MM.1S (cell line): Measurements from ENCODE around the gene LY86.

Experiments
- DNase-seq: peaks from one replicate; pipeline ENCODE4 v3.0.0-alpha.2; 2015
- H2AFZ ChIP-seq: fragments of 300-600 bp; sonication (generic); 2 replicates; pipeline ENCODE4 v1.6.0; 2016; ENCODE audit warnings: antibody characterized with exemption, low read length
- H3F3A ChIP-seq: fragments of 300-600 bp; sonication (generic); 2 replicates; pipeline ENCODE4 v1.6.1; 2016; ENCODE audit warnings: mild to moderate bottlenecking, antibody characterized with exemption, low read length, moderate library complexity, mixed read lengths; ENCODE audit not compliant: insufficient read depth
- H3K27ac ChIP-seq: fragments of 300-600 bp; sonication (generic); 2 replicates; pipeline ENCODE4 v1.5.1; 2016; ENCODE audit warnings: mild to moderate bottlenecking, low read length
- H3K27me3 ChIP-seq: fragments of 300-600 bp; sonication (generic); replicated peaks from 2 replicates; pipeline ENCODE4 v1.6.0; 2016; ENCODE audit warnings: low read length; ENCODE audit not compliant: insufficient read depth
- H3K36me3 ChIP-seq: fragments of 300-600 bp; sonication (generic); replicated peaks from 2 replicates; pipeline ENCODE4 v1.6.1; 2016; ENCODE audit warnings: mild to moderate bottlenecking, low read length, mixed read lengths; ENCODE audit not compliant: insufficient read depth
- H3K4me1 ChIP-seq: fragments of 300-600 bp; sonication (generic); 2 replicates; pipeline ENCODE4 v1.6.1; 2016; ENCODE audit warnings: low read length, mixed read lengths
- H3K4me2 ChIP-seq: fragments of 300-600 bp; sonication (generic); 2 replicates; pipeline ENCODE4 v1.6.0; 2016; ENCODE audit warnings: low read depth, low read length
- H3K4me3 ChIP-seq: fragments of 300-600 bp; sonication (generic); 2 replicates; pipeline ENCODE4 v1.5.1; 2016; ENCODE audit warnings: low read length, mixed read lengths
- H3K79me2 ChIP-seq: fragments of 300-600 bp; sonication (generic); 2 replicates; pipeline ENCODE4 v1.6.1; 2016; ENCODE audit warnings: mixed run types, low read length, mixed read lengths
- H3K9ac ChIP-seq: fragments of 300-600 bp; sonication (generic); 2 replicates; pipeline ENCODE4 v1.6.1; 2016; ENCODE audit warnings: low read length, mixed read lengths
- H3K9me2 ChIP-seq: fragments of 300-600 bp; sonication (generic); replicated peaks from 2 replicates; pipeline ENCODE4 v1.6.1; 2016; ENCODE audit warnings: mild to moderate bottlenecking, low read length, mixed read lengths; ENCODE audit not compliant: insufficient read depth
- H3K9me3 ChIP-seq: fragments of 300-600 bp; sonication (generic); replicated peaks from 2 replicates; pipeline ENCODE4 v1.6.1; 2016; ENCODE audit warnings: mild to moderate bottlenecking, low read length, mixed read lengths; ENCODE audit not compliant: insufficient read depth
- H4K20me1 ChIP-seq: fragments of 300-600 bp; sonication (generic); 2 replicates; pipeline ENCODE4 v1.6.1; 2016; ENCODE audit warnings: mild to moderate bottlenecking, low read length, moderate library complexity, mixed read lengths; ENCODE audit not compliant: insufficient read depth
- CTCF ChIP-seq: fragments of 300-600 bp; sonication (generic); IDR thresholded peaks from 2 replicates; pipeline ENCODE4 v1.5.1; 2016; ENCODE audit warnings: antibody characterized with exemption, low read length, mixed read lengths
- EZH2 ChIP-seq: fragments of 300-600 bp; sonication (generic); optimal IDR thresholded peaks from 2 replicates; pipeline ENCODE3; 2017; ENCODE audit warnings: low read depth, mild to moderate bottlenecking, antibody characterized with exemption, low read length, mixed read lengths
- EZH2phosphoT487 ChIP-seq: fragments of 300-600 bp; sonication (generic); IDR thresholded peaks from 2 replicates; pipeline ENCODE4 v1.6.1; 2018; ENCODE audit warnings: antibody characterized with exemption, low read length

LY86 gene

GRCh38 chr6:6586167-6586566 lies 2.4 kb upstream of the LY86 start:
- no peak overlapping the region for H3K4me3 ChIP-seq
- H3K4me1 ChIP-seq: peaks cover 32% of the 10 kb centered on the region
- H3K36me3 ChIP-seq: no peaks in the 10 kb centered on the region
- no peaks in the 10 kb centered on the region for H4K20me1 ChIP-seq
- TF ChIP-seq EZH2phosphoT487 (no peak), EZH2 (no peak), CTCF (no peak)
- no peaks in the 10 kb centered on the region for H3K9me2 ChIP-seq
- no peaks in the 10 kb centered on the region for H3K9me3 ChIP-seq
- DNase-seq: no peak
- no peak overlapping the region for H3K9ac ChIP-seq
- H3K27ac ChIP-seq: peak overlapping the region; percentile 64; the same call in 1 of the 2 replicates
- peak overlapping the region; percentile 58; the same call in 1 of the 2 replicates for H3K4me2 ChIP-seq
- H3K27me3 ChIP-seq: no peaks in the 10 kb centered on the region
- H2AFZ ChIP-seq: no peak overlapping the region
- H3F3A ChIP-seq: peaks cover 27% of the 10 kb centered on the region
- H3K79me2 ChIP-seq: no peaks in the 10 kb centered on the region

GRCh38 chr6:6586671-6587526 lies 1.6 kb upstream of the LY86 start:
- DNase-seq: no peak

GRCh38 chr6:6587696-6588063 lies 840 bp upstream of the LY86 start:
- TF ChIP-seq EZH2phosphoT487: no peak
- no peak for TF ChIP-seq EZH2
- no peak for TF ChIP-seq CTCF
- Histone ChIP-seq H3K4me2 (peak overlapping the region; percentile 58), H3K4me3 (peak overlapping the region; percentile 53; the same call in 1 of the 2 replicates), H3K79me2 (no peaks in the 10 kb centered on the region), H3K27me3 (no peaks in the 10 kb centered on the region), H2AFZ (no peak overlapping the region), H3K9me2 (no peaks in the 10 kb centered on the region), H4K20me1 (no peaks in the 10 kb centered on the region), H3F3A (peaks cover 35% of the 10 kb centered on the region), H3K9ac (peak overlapping the region; percentile 23), H3K4me1 (peaks cover 47% of the 10 kb centered on the region), H3K36me3 (no peaks in the 10 kb centered on the region), H3K27ac (peak overlapping the region; percentile 64; the same call in 1 of the 2 replicates), H3K9me3 (no peaks in the 10 kb centered on the region)
- DNase-seq: peak; percentile 43

More at GRCh38 chr6:6586671-6587526, 1.6 kb upstream of the LY86 start:
- Histone ChIP-seq H3K4me3 (peak overlapping the region; percentile 9; the same call in 1 of the 2 replicates), H2AFZ (peak overlapping the region; percentile 0; the same call in 1 of the 2 replicates), H3K4me2 (peak overlapping the region; percentile 58), H3K4me1 (peaks cover 39% of the 10 kb centered on the region), H3K9ac (peak overlapping the region; percentile 23; the same call in 1 of the 2 replicates), H3K9me3 (no peaks in the 10 kb centered on the region), H3F3A (peaks cover 29% of the 10 kb centered on the region), H3K27ac (peak overlapping the region; percentile 64; the same call in 1 of the 2 replicates), H4K20me1 (no peaks in the 10 kb centered on the region), H3K79me2 (no peaks in the 10 kb centered on the region), H3K27me3 (no peaks in the 10 kb centered on the region), H3K36me3 (no peaks in the 10 kb centered on the region), H3K9me2 (no peaks in the 10 kb centered on the region)
- TF ChIP-seq EZH2 (no peak), EZH2phosphoT487 (no peak), CTCF (no peak)
